ENCODE data around the gene MED6. TPM values are rescaled to one million over a fixed set of nuclear protein-coding genes. Genes with fewer than 3 reads are reported as not detected.

The MED6 gene, protein sequence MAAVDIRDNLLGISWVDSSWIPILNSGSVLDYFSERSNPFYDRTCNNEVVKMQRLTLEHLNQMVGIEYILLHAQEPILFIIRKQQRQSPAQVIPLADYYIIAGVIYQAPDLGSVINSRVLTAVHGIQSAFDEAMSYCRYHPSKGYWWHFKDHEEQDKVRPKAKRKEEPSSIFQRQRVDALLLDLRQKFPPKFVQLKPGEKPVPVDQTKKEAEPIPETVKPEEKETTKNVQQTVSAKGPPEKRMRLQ
- total RNA-seq: 31.6 and 33.4 TPM in 2 replicates

DNA sequence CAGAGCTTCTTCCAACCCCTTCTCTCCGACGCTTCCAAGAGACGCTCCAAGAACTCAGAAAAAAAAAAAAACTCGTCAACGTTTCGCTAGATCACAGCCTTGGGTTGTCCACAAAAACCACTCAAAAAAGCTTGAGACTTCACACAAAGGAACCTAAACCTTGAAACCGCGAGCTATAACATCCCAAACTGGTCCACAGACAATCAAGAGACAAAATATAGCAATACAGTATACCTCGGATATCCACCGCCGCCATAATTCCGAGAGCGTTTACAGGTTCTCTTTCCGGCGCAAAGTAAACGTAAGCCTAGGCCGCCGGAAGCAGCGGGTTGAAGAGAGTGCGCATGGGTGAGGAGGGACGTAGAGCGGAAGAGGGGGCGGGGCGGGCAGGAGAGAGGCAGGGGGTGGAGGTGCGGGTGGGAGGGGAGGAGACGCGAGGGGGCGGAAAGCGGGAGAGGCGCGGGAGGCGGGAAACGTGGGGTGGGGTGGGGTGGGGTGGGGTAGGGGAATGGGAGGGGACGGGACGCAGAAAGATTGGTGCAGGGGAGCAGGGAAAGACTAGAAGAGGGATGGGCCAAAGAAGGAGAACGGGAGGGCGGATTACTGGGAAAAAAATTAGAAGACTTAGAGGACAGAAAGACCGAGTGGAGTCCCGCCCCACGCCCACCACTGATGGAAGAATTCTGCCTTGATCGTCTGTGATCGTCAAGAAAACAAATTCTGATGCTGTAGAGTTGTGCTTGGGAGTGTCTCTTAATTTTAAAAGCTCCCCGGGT lies at the start of gene MED6:
Gene MED6, minus strand, starts transcription at position 274 of the 776 bp plus-strand sequence. Its CDS starts 18 bp downstream, at position 256.
- Histone ChIP-seq H3K36me3 (ENCODE audit: control insufficient read depth, insufficient read depth, low read length) (peaks cover 2% of the 10 kb centered on the region), H3K4me3 (ENCODE audit: low read depth, low read length) (peak within 1 kb of the TSS; percentile 58), H3K27me3 (ENCODE audit: control insufficient read depth, insufficient read depth, low read length) (no peaks in the 10 kb centered on the region)
- TF ChIP-seq, protein P1, sequence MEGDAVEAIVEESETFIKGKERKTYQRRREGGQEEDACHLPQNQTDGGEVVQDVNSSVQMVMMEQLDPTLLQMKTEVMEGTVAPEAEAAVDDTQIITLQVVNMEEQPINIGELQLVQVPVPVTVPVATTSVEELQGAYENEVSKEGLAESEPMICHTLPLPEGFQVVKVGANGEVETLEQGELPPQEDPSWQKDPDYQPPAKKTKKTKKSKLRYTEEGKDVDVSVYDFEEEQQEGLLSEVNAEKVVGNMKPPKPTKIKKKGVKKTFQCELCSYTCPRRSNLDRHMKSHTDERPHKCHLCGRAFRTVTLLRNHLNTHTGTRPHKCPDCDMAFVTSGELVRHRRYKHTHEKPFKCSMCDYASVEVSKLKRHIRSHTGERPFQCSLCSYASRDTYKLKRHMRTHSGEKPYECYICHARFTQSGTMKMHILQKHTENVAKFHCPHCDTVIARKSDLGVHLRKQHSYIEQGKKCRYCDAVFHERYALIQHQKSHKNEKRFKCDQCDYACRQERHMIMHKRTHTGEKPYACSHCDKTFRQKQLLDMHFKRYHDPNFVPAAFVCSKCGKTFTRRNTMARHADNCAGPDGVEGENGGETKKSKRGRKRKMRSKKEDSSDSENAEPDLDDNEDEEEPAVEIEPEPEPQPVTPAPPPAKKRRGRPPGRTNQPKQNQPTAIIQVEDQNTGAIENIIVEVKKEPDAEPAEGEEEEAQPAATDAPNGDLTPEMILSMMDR (IDR thresholded peaks at IDR 0.05; ENCODE audit: insufficient read depth, low read length, severe bottlenecking): no peak
- DNase-seq (ENCODE audit: low read depth) (peak; percentile 83), FAIRE-seq (peak; percentile 93)

DNA sequence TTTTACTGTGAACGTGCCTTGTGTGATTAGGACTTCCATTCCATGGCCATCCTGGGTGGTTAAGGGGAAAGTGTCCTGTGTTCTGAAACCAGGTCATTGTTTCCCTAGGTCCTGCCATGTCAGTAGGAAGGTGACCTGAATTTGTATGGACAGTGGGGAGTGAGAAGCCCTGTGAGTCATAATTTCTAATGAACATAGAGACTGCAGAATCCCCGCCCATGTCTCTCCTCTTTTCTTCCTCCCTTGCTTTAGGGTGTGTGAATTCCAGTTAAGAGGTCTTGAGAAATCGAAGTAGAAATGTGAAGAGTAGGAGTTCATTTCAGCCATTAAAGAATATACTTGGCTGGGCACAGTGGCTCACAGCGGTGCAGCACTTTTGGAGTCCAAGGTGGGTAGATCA lies 49.3 kb upstream of the MED6 start:
- TF ChIP-seq, protein P1 (IDR thresholded peaks at IDR 0.05; ENCODE audit: insufficient read depth, low read length, severe bottlenecking): no peak
- Histone ChIP-seq H3K4me3 (ENCODE audit: low read depth, low read length) (no peak overlapping the region), H3K27me3 (ENCODE audit: control insufficient read depth, insufficient read depth, low read length) (no peaks in the 10 kb centered on the region), H3K36me3 (ENCODE audit: control insufficient read depth, insufficient read depth, low read length) (no peaks in the 10 kb centered on the region)
- FAIRE-seq: no peak
- DNase-seq (ENCODE audit: low read depth): peak; percentile 41

DNA sequence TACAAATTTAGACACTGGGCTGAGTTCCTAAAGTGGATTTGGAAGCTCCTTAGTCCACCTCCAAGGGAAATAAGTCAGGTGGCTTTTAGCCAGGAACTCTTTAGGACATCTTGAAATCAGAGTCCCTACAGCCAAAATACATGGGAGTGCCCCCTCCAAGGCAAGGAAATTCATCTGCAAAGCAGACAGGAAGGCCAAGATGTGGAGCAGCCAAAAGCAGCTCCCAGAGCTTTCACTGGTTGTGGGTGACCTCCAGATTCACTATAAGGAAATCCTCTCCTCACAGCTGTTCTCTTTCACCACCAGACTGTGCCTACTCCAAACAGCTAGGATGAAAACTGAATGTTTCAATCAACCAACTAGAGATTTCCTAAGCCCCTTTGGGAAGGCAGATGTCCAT lies 47.9 kb upstream of the MED6 start:
- no peak for DNase-seq (ENCODE audit: low read depth)
- no peak for FAIRE-seq
- TF ChIP-seq, protein P1 (IDR thresholded peaks at IDR 0.05; ENCODE audit: insufficient read depth, low read length, severe bottlenecking): no peak
- Histone ChIP-seq H3K36me3 (ENCODE audit: control insufficient read depth, insufficient read depth, low read length) (no peaks in the 10 kb centered on the region), H3K4me3 (ENCODE audit: low read depth, low read length) (no peak overlapping the region), H3K27me3 (ENCODE audit: control insufficient read depth, insufficient read depth, low read length) (no peaks in the 10 kb centered on the region)

DNA sequence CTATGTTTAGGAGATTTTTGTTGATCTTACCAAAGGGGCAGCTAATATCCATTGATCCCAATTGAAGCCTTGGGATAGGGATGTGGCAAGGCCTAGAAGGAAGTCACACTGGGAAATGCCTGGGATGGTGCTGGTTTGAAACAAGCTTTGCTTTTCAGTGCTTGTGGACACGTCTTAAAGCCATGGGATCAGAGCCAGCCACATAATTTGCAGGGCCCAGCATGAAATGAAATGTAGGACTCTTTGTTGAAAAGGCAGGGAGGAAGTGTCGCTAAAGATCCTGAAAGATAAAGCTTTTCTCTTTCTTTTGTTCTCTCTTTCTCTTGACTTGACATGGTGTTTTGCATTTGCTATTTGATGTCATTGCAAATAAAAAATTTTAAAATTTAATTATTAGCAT lies 46.2 kb upstream of the MED6 start:
- FAIRE-seq: no peak
- no peaks in the 10 kb centered on the region for H3K27me3 ChIP-seq (ENCODE audit: control insufficient read depth, insufficient read depth, low read length)
- no peaks in the 10 kb centered on the region for H3K36me3 ChIP-seq (ENCODE audit: control insufficient read depth, insufficient read depth, low read length)
- no peak overlapping the region for H3K4me3 ChIP-seq (ENCODE audit: low read depth, low read length)
- DNase-seq (ENCODE audit: low read depth): no peak
- TF ChIP-seq, protein P1 (IDR thresholded peaks at IDR 0.05; ENCODE audit: insufficient read depth, low read length, severe bottlenecking): no peak

DNA sequence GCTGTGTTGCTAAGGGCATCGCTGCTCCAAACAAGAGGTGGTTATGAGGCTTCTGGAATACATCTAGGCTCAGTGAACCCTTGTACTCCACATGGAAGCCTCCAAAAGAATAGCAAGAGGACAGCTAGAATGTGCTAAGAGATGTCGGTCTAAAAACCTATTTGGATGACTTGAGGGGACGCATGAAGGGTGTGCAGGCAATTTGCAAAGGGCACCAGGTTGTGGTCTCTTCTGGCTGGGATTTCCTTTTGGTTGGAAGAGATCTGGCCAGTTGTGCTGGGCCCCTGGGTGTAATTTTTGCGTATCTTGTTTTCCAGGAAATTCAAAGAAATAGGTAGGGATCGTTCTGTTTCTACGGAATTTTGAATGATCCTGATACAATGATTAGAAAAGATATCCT lies 45.4 kb upstream of the MED6 start:
- DNase-seq (ENCODE audit: low read depth) (no peak), FAIRE-seq (peak; percentile 93)
- H3K4me3 ChIP-seq (ENCODE audit: low read depth, low read length): no peak overlapping the region
- no peaks in the 10 kb centered on the region for H3K27me3 ChIP-seq (ENCODE audit: control insufficient read depth, insufficient read depth, low read length)
- TF ChIP-seq, protein P1 (IDR thresholded peaks at IDR 0.05; ENCODE audit: insufficient read depth, low read length, severe bottlenecking): no peak
- no peaks in the 10 kb centered on the region for H3K36me3 ChIP-seq (ENCODE audit: control insufficient read depth, insufficient read depth, low read length)
